GM12878 (cell line): ENCODE results near the gene CDH1.

Source experiments
- EGR1 ChIP-seq, 2 experiments: IDR thresholded peaks; 1 replicate in 1 of 2; 2 replicates in 1 of 2; pipeline ENCODE4 v1.6.1; 2011 to 2012; ENCODE audit warnings: low read depth in 2 of 2, low read length in 2 of 2, borderline replicate concordance in 1 of 2, mild to moderate bottlenecking in 1 of 2, moderate library complexity in 1 of 2
- ESRRA ChIP-seq: IDR thresholded peaks from 2 replicates; pipeline ENCODE4 v1.6.1; 2012; ENCODE audit warnings: mild to moderate bottlenecking, low read length, improper control_type of control experiment
- POLR2AphosphoS5 ChIP-seq: IDR thresholded peaks from 2 replicates; pipeline ENCODE4 v1.6.1; 2011; ENCODE audit warnings: mild to moderate bottlenecking, low read length, inconsistent platforms
- SIX5 ChIP-seq: IDR thresholded peaks from 2 replicates; pipeline ENCODE4 v1.6.1; 2011; ENCODE audit warnings: mild to moderate bottlenecking, low read depth, low read length, moderate library complexity; ENCODE audit not compliant: severe bottlenecking

DNA sequence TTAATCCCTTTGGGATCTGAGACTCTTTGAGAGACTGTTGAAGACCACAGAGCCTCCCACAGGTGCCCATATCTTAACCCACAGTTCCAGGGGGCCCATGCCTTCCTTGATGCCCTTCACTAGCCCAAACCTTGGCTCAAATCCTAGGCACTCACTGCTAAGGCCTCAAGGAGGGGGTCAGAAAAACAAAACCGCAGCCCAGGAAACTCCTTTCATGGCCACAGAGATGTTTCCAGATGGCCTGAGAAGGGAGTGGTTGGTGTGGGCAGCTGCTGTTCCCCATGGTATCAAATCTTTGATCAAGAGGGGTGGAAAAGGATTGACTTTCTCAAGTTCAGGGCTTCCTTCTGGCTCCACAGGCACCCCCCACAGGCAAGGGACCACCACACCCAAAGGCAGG, 44.7 kb downstream of the CDH1 start:
- TF ChIP-seq ESRRA (no peak), EGR1 (IDR thresholded peaks at IDR 0.05; ENCODE audit: borderline replicate concordance in 1 of 2, low read depth in 2 of 2, low read length in 2 of 2) (no peak), SIX5 (no peak), POLR2AphosphoS5 (no peak)
